GM12878 (cell line): ENCODE data around the gene ASXL2. TPM values are rescaled to one million over a fixed set of nuclear protein-coding genes. Genes with fewer than 3 reads are reported as not detected.
A peak's percentile ranks its signal among the peaks of the same experiment; 100 is the strongest.

ENCODE experiments used
- ATAC-seq: fragments of 200-7000 bp; cut with Tn5 transposase; 3 replicates; pipeline ENCODE4 v1.9.1; 2020; ENCODE audit warnings: mild to moderate bottlenecking, moderate library complexity
- BruUV-seq: library from RNA; stranded (reverse); fragments of 400-500 nt; replicated peaks from 2 replicates; lab custom pipeline; 2021; lab: Mats Ljungman, UMichigan
- CTCF ChIA-PET: fragments of 300-600 bp; sonication (Branson Sonifier 250); formaldehyde crosslinking; extraction: SDS; loops from one replicate; lab custom pipeline; 2021; ENCODE audit warnings: inconsistent platforms; lab: Yijun Ruan, JAX
- POLR2A ChIA-PET: fragments of 350-600 bp; formaldehyde crosslinking; extraction: SDS; loops from one replicate; lab custom pipeline; 2021; ENCODE audit warnings: inconsistent platforms; lab: Charles Lee
- RAD21 ChIA-PET: fragments of 300-600 bp; sonication (Branson Sonifier 250); formaldehyde crosslinking; loops from one replicate; lab custom pipeline; 2023; ENCODE audit warnings: antibody characterized with exemption; ENCODE audit not compliant: unreplicated experiment; lab: Charles Lee
- SMC1A ChIA-PET: fragments of 300-600 bp; sonication (Branson Sonifier 250); formaldehyde crosslinking; loops from one replicate; lab custom pipeline; 2023; ENCODE audit not compliant: unreplicated experiment, uncharacterized antibody; lab: Charles Lee
- DNase-seq: peaks from one replicate; pipeline ENCODE4 v3.0.0-alpha.2; 2011; ENCODE audit warnings: low read depth, low spot score
- FAIRE-seq: peaks from 3 replicates; lab custom pipeline; 2011; peaks lifted over from hg19 to GRCh38; lab: Jason Lieb, UNC
- H2AFZ ChIP-seq: 2 replicates; pipeline ENCODE4 v1.6.0; 2011; ENCODE audit warnings: low read depth, low read length, control low read depth; ENCODE audit not compliant: control insufficient read depth
- H3K27ac ChIP-seq: 2 replicates; pipeline ENCODE4 v1.5.1; 2011; ENCODE audit warnings: control low read depth; ENCODE audit not compliant: control insufficient read depth, insufficient read depth
- H3K27me3 ChIP-seq, 2 experiments: replicated peaks in 1 of 2; 2 replicates each; pipeline versions ENCODE4 v1.6.0 to v1.6.1; 2011; ENCODE audit warnings: low read length in 1 of 2; ENCODE audit not compliant: control insufficient read depth in 2 of 2, insufficient read depth in 2 of 2
- H3K36me3 ChIP-seq, 2 experiments: 2 replicates each; pipeline ENCODE4 v1.5.1; 2011; ENCODE audit warnings: low read length in 1 of 2; ENCODE audit not compliant: control insufficient read depth in 2 of 2, insufficient read depth in 2 of 2
- H3K4me1 ChIP-seq: 2 replicates; pipeline ENCODE4 v1.6.1; 2011; ENCODE audit warnings: mild to moderate bottlenecking, low read length, moderate library complexity, mixed read lengths; ENCODE audit not compliant: control insufficient read depth, insufficient read depth
- H3K4me2 ChIP-seq: 2 replicates; pipeline ENCODE4 v1.6.0; 2011; ENCODE audit warnings: control low read depth; ENCODE audit not compliant: control insufficient read depth, insufficient read depth
- H3K4me3 ChIP-seq: fragments of 200-600 bp; sonication (generic); 2 replicates; pipeline ENCODE4 v1.5.1; 2016
- H3K79me2 ChIP-seq: 2 replicates; pipeline ENCODE4 v1.6.0; 2011; ENCODE audit warnings: low read length; ENCODE audit not compliant: control insufficient read depth, insufficient read depth
- H3K9ac ChIP-seq: 2 replicates; pipeline ENCODE4 v1.8.0; 2011; ENCODE audit warnings: low read length, control low read depth, mixed read lengths; ENCODE audit not compliant: control insufficient read depth, insufficient read depth
- H3K9me3 ChIP-seq: replicated peaks from 3 replicates; pipeline ENCODE4 v1.5.1; 2011; ENCODE audit warnings: mild to moderate bottlenecking, low read length; ENCODE audit not compliant: control insufficient read depth, insufficient read depth
- H4K20me1 ChIP-seq: 2 replicates; pipeline ENCODE4 v1.6.0; 2011; ENCODE audit not compliant: control insufficient read depth, insufficient read depth
- CBX5 ChIP-seq: sonication (generic); IDR thresholded peaks from 2 replicates; pipeline ENCODE4 v1.6.1; 2016; ENCODE audit warnings: low read depth, moderate library complexity, mild to moderate bottlenecking, inconsistent platforms
- DPF2 ChIP-seq: fragments of 450-650 bp; IDR thresholded peaks from 2 replicates; pipeline ENCODE4 v1.6.1; 2017; ENCODE audit warnings: mild to moderate bottlenecking
- FOXK2 ChIP-seq: fragments of 450-650 bp; IDR thresholded peaks from 2 replicates; pipeline ENCODE4 v1.6.1; 2017; ENCODE audit warnings: mild to moderate bottlenecking, moderate library complexity
- SUZ12 ChIP-seq: fragments of 200-600 bp; sonication (generic); IDR thresholded peaks from one replicate; pipeline ENCODE4 v1.6.1; 2018; ENCODE audit warnings: antibody characterized with exemption, mild to moderate bottlenecking; ENCODE audit not compliant: unreplicated experiment
- WGBS: methylation state at CpG from one replicate; pipeline ENCODE4 v1.1.6; 2016; ENCODE audit warnings: low lambda C conversion rate; ENCODE audit not compliant: insufficient replicate concordance, insufficient coverage; ENCODE audit errors: missing lambda C conversion rate; 5-methylcytosine and 5-hydroxymethylcytosine counted together
- in situ Hi-C: fragments of 300-500 bp; cut with MboI; formaldehyde crosslinking; loops from 9 replicates; pipeline ENCODE4 v1.14.3; 2018; ENCODE audit warnings: mixed read lengths
- intact Hi-C: fragments of 100-400 bp; cut with micrococcal nuclease; formaldehyde crosslinking; loops from one replicate; pipeline ENCODE4 v1.14.2; 2022; ENCODE audit not compliant: unreplicated experiment
- polyA plus RNA-seq, 11 experiments: library from polyadenylated mRNA; depleted of rRNA in 4 of 11; unstranded in 6 of 11; stranded (reverse) in 5 of 11; fragments of >200 nt; fragmentation: Nextera tagmentation in 4 of 11; fragmentation: Illumina TruSeq in 1 of 11; extraction: Ambion mirVana in 4 of 11; extraction: Trizol in 1 of 11; gene quantifications; 1 replicate in 1 of 11; 2 replicates in 10 of 11; pipeline versions ENCODE4 v1.2.1 to v1.2.3, GENCODE V29; 2011 to 2016; ENCODE audit warnings: inconsistent platforms in 2 of 11, missing spikeins in 2 of 11, low read depth in 1 of 11
- total RNA-seq, 4 experiments: library from RNA; depleted of rRNA in 3 of 4; stranded (reverse); fragments of >200 nt in 3 of 4; fragmentation: Illumina TruSeq in 1 of 4; extraction: Trizol in 1 of 4; gene quantifications; 2 replicates each; pipeline versions ENCODE4 v1.2.1 to v1.2.3, GENCODE V29; 2013 to 2021

Gene ASXL2
- total and polyA plus RNA-seq, 10 of the 15 experiments (the other 5 are each of a cell fraction or from before 2014, with no cell fraction given), result 1.3 to 17.7 (median 5.5) TPM

GRCh38 chr2:25853038-25853638 is 25.1 kb downstream of the ASXL2 start:
- CTCF ChIA-PET, result interaction anchor here (0.7 to 5.4 kb wide), 29 partner anchors 11 to 477 kb away, joined by 3 to 97 read pairs (median 9); partner anchors contain the start of gene ASXL2
- H3K9ac ChIP-seq, result no peak overlapping the region
- no peaks in the 10 kb centered on the region for H3K27me3 ChIP-seq
- no peaks in the 10 kb centered on the region for H4K20me1 ChIP-seq
- peaks cover 4% of the 10 kb centered on the region for H3K79me2 ChIP-seq
- intact Hi-C loops, result loop anchor here (2.0 to 5.0 kb wide), 2 partner anchors 98 to 294 kb away; no protein-coding TSS in a partner anchor
- peaks cover 0 to 3% of the 10 kb centered on the region in 2 experiments; a peak in 1 of 4 replicates for H3K36me3 ChIP-seq
- no peak overlapping the region for H3K4me3 ChIP-seq
- POLR2A ChIA-PET, result interaction anchor here (0.9 to 1.5 kb wide), 3 partner anchors 11 to 25 kb away, joined by 3 to 4 read pairs (median 3); partner anchors contain the start of gene ASXL2
- 85% methylated on average over 5 of the region's 5 CpGs for WGBS
- H3K4me2 ChIP-seq, result no peak overlapping the region
- H2AFZ ChIP-seq, result no peak overlapping the region
- BruUV-seq, result no TSS peak
- TF ChIP-seq SUZ12 (no peak), FOXK2 (no peak), CBX5 (no peak), DPF2 (no peak)
- TF ChIP-seq, all 136 proteins: peak for 0
- SMC1A ChIA-PET, result interaction anchor here (0.7 to 4.4 kb wide), 22 partner anchors 11 to 292 kb away, joined by 3 to 48 read pairs (median 8); partner anchors contain the start of genes ASXL2 and RAB10
- ATAC-seq (peak; percentile 53), FAIRE-seq (no peak), DNase-seq (no peak)
- H3K9me3 ChIP-seq, result no peaks in the 10 kb centered on the region
- peaks cover 9% of the 10 kb centered on the region for H3K4me1 ChIP-seq
- RAD21 ChIA-PET, result interaction anchor here (0.9 to 4.2 kb wide), 17 partner anchors 8 to 286 kb away, joined by 3 to 26 read pairs (median 5); partner anchors contain the start of gene ASXL2
- no peak overlapping the region for H3K27ac ChIP-seq
- in situ Hi-C loops, result loop anchor here (10.0 kb wide), 1 partner anchor 292 kb away; no protein-coding TSS in a partner anchor
